Liver (tissue), 3 donors: ENCODE data around the gene ITGA6.

Experiments
- ATF3 ChIP-seq: IDR thresholded peaks from 2 replicates; pipeline ENCODE4 v1.6.1; 2016; ENCODE audit warnings: antibody characterized with exemption
- CTCF ChIP-seq: fragments of 150-350 bp; IDR thresholded peaks from 2 replicates; pipeline ENCODE4 v1.5.1; 2017; ENCODE audit warnings: improper control_type of control experiment, low read depth, low read length; ENCODE audit not compliant: missing input control
- EGR1 ChIP-seq, 2 donors: IDR thresholded peaks; 2 replicates each; pipeline ENCODE4 v1.6.1; 2016 to 2018; ENCODE audit warnings: antibody characterized with exemption in 2 of 2, low read depth in 2 of 2
- RAD21 ChIP-seq, 2 donors: IDR thresholded peaks; 2 replicates each; pipeline ENCODE4 v1.6.1; 2016; ENCODE audit warnings: antibody characterized with exemption in 2 of 2, mild to moderate bottlenecking in 2 of 2
- REST ChIP-seq: IDR thresholded peaks from 2 replicates; pipeline ENCODE4 v1.6.1; 2016; ENCODE audit warnings: antibody characterized with exemption, mild to moderate bottlenecking
- RXRA ChIP-seq, 2 donors: IDR thresholded peaks; 2 replicates each; pipeline ENCODE4 v1.6.1; 2017 to 2018; ENCODE audit warnings: antibody characterized with exemption in 2 of 2, mild to moderate bottlenecking in 1 of 2
- ZBTB33 ChIP-seq: IDR thresholded peaks from 2 replicates; pipeline ENCODE4 v1.6.1; 2016; ENCODE audit warnings: antibody characterized with exemption
- donor health status: healthy.
- donor health status: healthy.

- TF ChIP-seq CTCF: no peak
- TF ChIP-seq ATF3: no peak
- TF ChIP-seq RXRA (IDR thresholded peaks at IDR 0.05): no peak
- no peak for TF ChIP-seq EGR1 (IDR thresholded peaks at IDR 0.05; ENCODE audit: low read depth in 2 of 2)
- TF ChIP-seq REST: no peak
- no peak for TF ChIP-seq RAD21 (IDR thresholded peaks at IDR 0.05)
- no peak for TF ChIP-seq ZBTB33
Observed at GRCh38 chr2:172415865-172416183, 11.6 kb upstream of the ITGA6 start.
